HG03432 (cell line): ENCODE measurements around the gene ZNF827.
A peak's percentile ranks its signal among the peaks of the same experiment; 100 is the strongest.

ENCODE experiments used
- ATAC-seq: cut with Tn5 transposase; IDR thresholded peaks from one replicate; pipeline ENCODE4 v1.9.1; 2021; ENCODE audit warnings: mild to moderate bottlenecking, moderate library complexity; ENCODE audit not compliant: unreplicated experiment

ZNF827 gene, protein sequence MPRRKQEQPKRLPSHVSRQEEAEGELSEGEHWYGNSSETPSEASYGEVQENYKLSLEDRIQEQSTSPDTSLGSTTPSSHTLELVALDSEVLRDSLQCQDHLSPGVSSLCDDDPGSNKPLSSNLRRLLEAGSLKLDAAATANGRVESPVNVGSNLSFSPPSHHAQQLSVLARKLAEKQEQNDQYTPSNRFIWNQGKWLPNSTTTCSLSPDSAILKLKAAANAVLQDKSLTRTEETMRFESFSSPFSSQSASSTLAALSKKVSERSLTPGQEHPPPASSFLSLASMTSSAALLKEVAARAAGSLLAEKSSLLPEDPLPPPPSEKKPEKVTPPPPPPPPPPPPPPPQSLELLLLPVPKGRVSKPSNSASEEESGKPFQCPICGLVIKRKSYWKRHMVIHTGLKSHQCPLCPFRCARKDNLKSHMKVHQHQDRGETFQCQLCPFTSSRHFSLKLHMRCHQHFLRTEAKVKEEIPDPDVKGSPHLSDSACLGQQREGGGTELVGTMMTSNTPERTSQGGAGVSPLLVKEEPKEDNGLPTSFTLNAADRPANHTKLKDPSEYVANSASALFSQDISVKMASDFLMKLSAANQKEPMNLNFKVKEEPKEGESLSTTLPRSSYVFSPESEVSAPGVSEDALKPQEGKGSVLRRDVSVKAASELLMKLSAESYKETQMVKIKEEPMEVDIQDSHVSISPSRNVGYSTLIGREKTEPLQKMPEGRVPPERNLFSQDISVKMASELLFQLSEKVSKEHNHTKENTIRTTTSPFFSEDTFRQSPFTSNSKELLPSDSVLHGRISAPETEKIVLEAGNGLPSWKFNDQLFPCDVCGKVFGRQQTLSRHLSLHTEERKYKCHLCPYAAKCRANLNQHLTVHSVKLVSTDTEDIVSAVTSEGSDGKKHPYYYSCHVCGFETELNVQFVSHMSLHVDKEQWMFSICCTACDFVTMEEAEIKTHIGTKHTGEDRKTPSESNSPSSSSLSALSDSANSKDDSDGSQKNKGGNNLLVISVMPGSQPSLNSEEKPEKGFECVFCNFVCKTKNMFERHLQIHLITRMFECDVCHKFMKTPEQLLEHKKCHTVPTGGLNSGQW

DNA sequence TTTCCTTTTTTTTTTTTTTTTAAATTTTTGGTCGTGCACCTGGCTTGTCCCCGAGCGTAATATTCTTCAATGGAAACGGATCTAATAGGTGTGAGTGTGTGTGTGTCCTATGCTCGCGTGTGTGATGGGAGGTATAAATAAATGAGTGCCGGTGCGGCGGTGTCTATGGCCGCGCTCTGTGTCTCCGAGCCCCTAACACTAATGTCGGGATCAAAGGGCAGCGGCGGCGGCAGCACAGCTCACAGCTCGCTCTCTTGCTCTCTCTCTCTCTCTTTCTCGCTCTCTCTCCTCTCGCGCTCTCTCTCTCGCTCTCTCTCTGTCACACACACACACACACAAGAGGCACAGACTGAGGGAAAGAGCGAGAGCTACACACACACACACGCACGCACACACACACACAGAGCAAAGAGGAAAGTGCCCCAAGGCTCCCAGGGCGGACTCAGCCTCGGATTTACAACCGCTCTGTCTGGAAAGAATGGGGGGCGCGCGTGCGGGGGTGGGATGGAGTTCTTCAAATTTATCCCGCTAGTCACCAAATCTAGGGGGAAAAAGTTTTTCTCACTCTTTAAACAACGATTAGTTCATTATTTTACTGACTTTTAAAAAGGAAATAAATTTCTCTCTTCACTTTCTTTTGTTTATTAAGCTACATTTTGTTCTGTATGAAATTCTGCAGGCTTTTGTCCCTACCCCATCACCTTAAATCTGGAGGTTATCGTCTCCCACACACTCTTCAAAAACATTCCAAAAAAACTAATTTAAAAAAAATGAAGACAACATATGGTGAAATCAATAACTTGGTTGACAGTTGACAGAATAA lies at the start of gene ZNF827:
Gene ZNF827, minus strand, starts transcription at position 206 of the 823 bp plus-strand sequence. CDS start 416 bp downstream, outside the sequence.
- ATAC-seq, result peak; percentile 28

GRCh38 chr4:145984563-145984962 lies 45.9 kb upstream of the ZNF827 start:
- ATAC-seq, result no peak

DNA sequence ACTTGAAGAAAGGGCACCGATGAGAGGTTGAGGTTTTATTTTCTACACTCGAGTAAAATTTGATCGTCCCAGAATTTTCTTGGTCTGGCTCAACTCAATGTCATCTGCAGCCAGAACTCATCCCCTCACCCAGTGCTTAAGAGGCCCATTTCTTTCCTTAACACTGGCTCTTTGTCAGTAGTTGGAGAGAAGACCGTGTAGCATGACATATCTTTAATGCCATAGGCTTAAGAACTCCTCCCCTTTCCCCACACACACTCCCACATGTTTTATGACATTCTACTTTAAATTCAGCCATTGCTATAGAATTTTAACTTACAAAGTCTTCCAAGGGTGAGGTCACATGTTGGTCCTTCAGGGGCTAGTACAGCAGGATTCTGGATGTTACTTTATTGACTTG lies 44.2 kb upstream of the ZNF827 start:
- no peak for ATAC-seq

DNA sequence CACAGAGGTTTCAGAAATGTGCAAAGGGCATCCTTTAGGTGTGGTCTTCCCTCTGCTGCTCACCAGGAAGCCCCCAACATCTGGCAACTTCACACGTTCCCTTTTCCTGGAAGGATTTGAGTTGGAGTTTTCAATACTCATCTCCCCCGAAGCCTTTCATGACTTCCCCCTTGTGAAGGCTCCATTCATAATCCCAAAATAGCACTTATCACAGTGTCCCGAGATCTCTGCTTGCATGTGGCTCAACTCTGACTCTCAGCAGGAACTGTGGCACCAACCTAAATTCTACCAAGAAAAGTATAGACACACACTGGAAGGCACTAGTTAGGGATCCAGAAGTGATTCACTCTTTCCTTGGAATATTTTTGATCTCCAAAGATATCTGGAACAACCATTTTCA lies 40.5 kb upstream of the ZNF827 start:
- ATAC-seq, result no peak

GRCh38 chr4:145976680-145977079 lies 38.1 kb upstream of the ZNF827 start:
- no peak for ATAC-seq

DNA sequence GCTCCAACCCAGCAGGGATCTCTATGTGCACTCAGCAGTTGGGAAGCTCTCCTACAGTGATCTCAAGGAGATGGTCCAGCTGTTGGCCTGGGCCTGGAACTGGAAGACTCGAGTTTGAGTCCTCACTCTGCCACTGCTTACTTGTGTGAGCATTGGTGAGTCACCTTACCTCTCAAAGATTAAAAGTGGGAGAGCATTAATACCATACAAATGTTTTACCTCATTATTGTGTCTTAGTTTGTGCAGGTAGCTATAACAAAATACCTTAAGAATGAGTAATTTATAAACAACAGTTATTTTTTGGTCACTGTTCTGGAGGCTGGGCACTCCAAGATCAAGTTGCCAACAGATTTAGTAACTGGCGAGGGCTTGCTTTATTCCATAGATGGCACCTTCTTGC lies 21.4 kb upstream of the ZNF827 start:
- ATAC-seq, result no peak

- ATAC-seq, result no peak
These were observed 18.7 kb upstream of the ZNF827 start for GRCh38 chr4:145957302-145957701.

GRCh38 chr4:145956288-145956890 lies 17.8 kb upstream of the ZNF827 start:
- ATAC-seq, result peak; percentile 70

DNA sequence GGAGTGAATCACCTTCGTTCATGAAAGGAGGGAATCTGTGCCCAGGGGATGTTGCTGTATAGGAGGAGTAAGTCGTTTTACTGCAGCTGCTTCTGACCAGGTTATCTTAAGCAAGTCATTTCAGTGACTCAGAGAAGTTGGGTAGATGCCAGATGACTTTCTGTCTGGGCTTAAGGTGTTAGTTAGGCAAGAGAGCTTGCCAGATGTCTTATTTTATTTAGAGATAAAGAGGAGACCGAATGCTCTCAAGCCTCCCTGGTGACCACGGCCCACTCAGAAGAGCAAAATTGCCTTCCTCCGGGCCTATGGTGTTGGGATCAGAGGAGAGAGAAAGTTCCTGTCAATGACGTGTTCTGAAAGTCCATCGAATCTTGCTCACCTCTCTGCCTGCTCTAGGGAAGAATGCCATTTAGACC lies 16.3 kb upstream of the ZNF827 start:
- ATAC-seq, result no peak

GRCh38 chr4:145951931-145952330 lies 13.3 kb upstream of the ZNF827 start:
- no peak for ATAC-seq

DNA sequence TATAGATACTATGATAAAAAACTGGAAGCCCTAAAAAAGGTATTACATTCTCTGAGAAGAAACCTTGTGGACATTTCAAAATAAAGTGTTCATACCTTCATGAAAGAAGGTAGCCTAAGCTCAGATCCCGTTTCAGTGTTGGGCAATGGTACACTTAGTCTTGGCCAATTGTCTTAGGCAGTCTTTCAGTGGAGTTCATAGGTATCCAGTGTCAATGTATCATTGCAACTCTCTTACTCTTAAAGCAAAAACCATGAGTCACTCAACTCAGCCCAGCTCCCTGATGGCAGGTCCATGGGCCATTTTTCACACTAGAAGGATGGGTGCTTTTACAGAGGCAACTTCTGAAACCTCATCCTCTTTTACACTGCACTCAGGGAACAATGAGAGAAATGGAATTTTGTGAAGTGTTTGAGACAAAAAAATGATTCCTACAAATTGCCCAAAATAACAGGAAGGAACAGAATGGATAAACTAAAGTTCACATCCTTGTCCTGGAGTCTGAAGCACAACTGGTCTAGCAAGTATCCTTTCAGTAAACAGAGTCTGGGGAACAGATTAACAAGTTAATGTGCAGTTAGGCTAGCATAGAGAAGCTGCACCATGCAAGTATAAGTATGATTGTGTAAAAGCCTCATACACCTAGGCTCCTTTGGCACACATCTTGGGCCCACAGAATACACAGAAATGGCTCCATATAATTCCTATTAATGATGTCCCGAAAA lies 7.0 kb upstream of the ZNF827 start:
- ATAC-seq, result no peak

GRCh38 chr4:145944886-145945285 lies 6.3 kb upstream of the ZNF827 start:
- no peak for ATAC-seq

GRCh38 chr4:145939856-145940255 lies 1.2 kb upstream of the ZNF827 start:
- ATAC-seq, result no peak

DNA sequence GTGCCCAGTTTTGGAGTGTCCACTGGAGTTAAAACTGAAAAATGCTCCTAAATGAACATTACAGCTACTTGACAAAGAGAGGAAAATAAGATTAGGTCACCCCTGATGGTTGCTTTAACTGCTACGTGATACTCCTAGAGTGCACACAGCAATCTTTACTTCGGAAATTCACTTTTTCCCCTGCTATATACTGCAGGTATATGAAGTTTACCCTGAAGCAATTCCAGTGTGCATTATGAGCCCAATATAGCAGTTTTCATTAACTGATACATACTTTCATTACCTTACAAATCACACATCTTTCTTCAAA lies 773 bp upstream of the ZNF827 start:
- no peak for ATAC-seq

DNA sequence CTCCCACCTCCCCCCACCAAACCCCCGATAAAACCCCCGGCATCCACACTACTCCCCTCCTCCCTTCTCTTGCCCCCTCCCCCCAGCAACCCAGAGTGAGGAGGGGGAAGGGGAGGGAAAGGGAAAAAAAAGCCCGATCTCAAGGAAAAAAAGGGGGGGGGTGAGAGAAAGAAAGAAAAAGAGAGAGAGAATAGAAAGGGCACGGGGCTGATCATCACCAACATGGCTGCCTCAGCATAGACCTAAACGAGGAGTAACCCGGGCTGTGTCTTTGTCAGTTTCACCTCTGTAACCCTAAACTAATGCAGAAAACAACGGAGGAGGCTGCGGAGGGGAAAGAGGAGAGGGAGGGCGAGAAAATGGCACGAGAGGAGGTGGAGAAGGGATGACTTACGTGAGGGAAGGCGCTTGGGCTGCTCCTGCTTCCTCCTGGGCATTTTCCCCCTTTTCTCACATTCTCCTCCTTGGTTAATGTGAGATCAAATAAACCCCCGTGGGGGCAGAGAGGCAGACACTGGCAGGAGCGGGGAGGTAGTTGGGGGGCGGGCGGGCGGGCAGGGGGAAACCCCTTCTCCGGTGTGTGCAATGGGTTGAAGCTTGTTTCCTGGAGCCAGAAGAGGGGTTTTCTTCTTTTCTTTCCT lies 532 bp downstream of the ZNF827 start:
- peak; percentile 12 for ATAC-seq

DNA sequence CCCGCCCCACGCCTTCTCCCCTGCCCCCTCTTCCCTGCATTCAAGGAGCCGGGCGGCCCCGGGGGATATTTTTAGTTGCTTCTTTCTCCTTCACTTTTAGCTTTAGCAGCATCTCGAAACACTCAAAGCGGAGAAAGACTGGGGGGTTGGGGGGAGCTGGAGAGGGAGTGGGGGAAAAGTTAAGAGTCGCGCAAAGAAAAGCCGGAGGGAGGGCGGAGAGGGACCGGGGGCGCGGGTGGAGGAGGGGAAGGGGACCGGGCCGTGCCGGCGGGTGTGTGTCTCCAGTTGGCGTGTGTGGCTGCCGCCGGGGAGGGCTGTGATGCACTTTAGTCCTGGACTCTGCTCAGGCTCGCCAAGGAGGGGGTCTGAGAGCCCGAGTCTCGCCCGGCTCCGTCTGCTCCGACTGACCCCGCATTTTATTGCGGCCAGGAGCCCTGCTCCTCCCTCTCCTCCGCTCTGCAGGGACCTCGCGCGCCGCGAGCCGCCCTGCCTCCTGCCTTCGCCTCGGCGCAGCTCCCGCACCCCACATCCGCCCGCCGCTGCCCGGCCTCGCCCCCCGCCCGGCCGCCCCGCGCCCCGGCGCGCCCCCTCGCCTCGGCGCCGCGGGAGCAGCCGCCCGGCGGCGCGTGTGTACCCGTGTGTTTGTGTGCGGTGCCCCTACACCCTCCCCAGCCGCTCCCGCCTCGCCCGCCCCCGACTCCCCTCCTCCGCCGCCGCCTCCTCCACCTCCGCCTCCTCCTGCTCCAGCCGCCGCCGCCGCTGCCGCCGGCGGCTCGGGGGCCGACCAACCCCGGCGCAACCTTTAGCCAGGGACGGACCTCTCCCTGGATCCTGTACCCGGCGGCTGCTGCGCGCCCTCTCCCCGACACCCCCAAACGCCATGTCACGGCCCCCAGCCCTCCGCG lies 1.4 kb downstream of the ZNF827 start:
- ATAC-seq, result peak; percentile 26

DNA sequence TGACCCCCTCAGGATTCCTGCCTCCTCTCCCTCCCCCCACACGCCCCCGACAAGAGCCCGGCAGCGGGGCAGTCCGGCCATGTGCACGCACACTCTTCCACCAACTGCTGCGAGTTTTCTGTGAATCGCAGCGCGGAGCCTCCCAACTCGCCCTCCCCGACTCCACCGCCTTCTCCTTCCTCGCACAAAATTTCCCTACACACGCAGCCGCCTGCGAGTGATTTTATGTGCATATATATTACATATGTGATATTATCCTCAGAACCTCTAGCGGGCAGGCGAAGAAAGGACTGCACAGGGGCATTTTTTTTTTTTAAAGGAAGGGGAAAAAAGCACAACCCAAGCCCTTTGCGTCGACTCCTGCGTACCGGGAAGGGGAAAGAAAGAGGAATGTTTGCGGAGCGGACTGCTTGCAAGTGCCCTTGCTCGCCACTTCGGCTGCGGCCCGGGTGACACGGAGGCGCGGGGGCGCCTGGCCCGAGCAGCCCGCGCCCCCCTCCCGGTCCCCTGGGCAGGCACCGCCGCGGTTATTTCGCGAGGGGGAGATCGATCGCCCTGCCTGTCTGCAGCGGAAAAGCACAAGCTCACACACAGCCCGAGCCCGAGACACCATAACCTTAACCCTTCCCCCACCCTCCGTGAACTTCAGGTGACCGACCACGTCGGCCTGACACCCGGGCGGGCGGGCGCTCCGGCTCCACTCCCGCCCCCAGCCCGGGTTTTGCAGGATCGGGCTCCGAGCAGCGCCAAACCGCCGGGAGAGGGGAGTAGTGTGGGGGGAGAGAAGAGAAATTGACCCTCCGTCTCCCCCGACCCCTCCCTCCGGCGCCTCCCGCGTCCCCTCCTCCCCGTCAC lies 2.3 kb downstream of the ZNF827 start:
- peak; percentile 58 for ATAC-seq
